GM18858 (cell line): Measurements from ENCODE around the gene GREB1L.
"Not testable (repeated sequence)": the region's sequence is repeated elsewhere in the genome, so short reads cannot be mapped to it uniquely, and the experiment has no call there.

Experiments used
- ATAC-seq: cut with Tn5 transposase; IDR thresholded peaks from one replicate; pipeline ENCODE4 v1.9.1; 2021; ENCODE audit not compliant: unreplicated experiment

The GREB1L gene

GRCh38 chr18:21303895-21304294 lies 61.9 kb downstream of the GREB1L start:
- no peak for ATAC-seq

- ATAC-seq = no peak
Observed at GRCh38 chr18:21305621-21306020, 63.6 kb downstream of the GREB1L start.

- ATAC-seq = no peak
Observed at GRCh38 chr18:21306368-21306767, 64.3 kb downstream of the GREB1L start.

DNA sequence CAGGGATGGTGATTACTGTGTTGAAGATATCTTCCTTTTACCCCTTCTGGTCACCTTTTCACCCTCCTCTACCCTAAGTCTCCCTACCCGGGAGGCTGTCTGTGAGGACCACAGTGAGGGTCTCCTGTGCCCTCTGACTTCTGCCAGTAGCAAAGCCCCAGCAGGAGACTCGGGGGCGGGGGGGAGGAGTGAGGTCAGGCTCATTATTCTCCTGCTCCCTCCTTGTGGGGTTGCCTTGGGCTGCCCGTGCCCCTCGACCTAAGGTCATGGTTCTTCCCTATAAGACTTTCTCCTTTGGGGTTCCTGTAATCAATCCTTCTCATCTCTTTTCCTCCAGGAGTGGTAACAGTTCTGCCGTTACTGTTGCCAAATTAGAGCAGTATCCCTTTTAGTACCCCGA lies 65.5 kb downstream of the GREB1L start:
- no peak for ATAC-seq

DNA sequence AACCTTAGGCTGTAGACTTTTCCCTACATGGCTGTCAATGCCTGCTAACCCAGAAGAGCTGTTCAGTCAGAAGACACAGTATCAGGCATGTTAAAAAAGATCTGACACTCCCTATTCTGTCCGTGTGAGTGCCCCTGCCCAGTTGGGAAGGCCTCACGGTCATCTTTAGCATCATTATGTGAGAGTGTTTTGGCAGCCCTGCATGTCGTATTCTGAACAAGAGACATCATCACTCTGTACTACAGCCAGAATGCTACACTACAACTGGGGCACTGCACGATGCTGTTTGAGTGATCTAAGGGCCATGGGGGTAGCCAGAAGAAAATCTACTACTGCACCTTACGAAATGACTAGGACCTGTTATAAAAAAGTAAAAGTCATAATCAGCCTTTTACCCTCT lies 67.2 kb downstream of the GREB1L start:
- no peak for ATAC-seq

DNA sequence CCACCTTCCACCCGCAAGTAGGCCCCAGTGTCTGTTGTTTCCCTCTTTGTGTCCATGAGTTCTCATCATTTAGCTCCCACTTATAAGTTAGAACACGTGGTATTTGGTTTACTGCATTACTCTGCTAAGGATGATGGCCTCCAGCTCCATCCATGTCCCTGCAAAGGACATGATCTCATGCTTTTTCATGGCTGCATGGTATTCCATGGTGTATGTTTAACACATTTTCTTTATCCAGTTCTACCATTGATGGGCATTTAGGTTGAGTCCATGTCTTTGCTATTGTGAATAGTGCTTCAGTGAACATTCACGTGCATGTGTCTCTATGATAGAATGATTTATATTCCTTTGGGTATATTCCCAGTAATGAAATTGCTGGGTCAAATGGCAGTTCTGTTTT lies 69.9 kb downstream of the GREB1L start:
- ATAC-seq = not testable (repeated sequence)

DNA sequence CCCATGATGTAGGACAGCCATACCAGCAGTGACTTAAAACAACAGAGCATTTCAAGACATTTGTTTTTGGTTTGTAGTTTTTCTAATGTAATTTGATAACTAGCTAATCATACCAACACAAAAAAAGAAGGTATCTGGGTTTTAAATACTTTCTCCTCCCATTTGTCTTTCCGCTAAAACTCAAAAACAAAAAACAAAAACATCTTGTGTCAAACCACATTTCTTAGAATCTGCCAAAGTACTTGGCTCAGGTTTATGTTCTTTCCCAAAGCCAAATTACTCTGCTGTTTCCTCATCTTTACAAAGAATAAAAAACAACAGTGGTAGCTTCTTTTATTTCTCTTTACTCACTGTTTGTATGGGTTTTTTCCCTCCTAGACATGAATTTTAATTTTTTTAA lies 71.5 kb downstream of the GREB1L start:
- no peak for ATAC-seq

DNA sequence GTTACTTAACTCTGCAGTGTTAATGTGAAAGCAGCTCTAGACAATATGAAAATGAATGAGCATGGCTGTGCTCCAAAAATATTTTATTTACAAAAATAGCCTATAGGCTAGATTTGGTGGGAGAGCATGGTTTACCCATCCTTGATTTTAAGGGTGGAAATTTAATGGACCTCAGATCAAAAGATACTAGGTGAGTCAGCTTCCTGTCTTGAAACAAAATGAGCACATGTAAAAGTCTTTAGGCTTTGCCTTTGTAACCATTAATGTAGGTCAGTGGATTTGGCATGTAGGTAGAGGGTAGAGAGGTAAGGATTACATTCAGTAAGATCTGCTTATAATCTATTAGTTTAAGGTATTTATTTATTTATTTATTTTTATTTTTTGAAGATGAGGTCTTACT lies 72.7 kb downstream of the GREB1L start:
- no peak for ATAC-seq

GRCh38 chr18:21315126-21315525 lies 73.1 kb downstream of the GREB1L start:
- ATAC-seq = not testable (repeated sequence)

DNA sequence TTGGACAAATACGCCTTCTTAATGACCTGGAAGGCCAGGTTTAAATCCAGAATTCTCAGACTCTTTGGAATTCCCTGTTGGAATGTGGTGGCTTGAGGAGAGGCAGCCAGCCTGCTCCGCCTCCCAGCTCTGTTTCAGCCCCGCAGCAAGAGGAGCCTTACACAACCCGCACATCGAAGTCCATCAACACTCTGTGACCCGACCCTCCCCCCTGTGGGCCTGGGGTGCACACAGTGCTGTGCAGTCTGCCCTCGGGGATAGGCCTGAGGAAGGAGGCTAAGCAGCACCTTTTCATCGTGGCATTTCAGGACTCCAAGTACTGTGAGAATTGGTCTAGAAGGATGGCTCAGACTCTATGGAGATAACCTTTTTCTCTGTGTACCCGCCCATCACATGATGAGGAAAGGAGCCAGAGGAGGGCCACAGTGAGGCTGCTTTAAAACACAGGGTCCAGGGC lies 73.7 kb downstream of the GREB1L start:
- no peak for ATAC-seq

DNA sequence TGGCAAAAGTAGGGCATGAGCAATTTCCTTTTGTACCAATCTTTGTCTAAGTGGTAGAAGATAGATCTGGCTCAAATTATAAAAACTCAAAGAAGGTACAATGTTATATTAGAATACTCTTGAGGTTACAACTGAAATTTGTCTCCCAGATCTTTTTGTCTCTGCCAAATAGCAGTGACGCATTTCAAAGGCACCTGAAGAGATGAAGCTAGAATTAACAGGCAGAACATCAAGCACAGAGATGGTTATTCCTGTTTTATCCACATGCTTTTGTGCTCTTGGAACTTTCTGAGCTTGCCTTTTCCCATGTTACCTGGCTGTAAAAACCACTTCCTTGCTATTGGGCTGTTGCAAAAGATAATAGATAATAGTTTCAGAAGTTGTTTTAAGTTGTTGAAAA lies 74.3 kb downstream of the GREB1L start:
- ATAC-seq = no peak

- no peak for ATAC-seq
Observed at GRCh38 chr18:21321711-21322110, 79.7 kb downstream of the GREB1L start.

DNA sequence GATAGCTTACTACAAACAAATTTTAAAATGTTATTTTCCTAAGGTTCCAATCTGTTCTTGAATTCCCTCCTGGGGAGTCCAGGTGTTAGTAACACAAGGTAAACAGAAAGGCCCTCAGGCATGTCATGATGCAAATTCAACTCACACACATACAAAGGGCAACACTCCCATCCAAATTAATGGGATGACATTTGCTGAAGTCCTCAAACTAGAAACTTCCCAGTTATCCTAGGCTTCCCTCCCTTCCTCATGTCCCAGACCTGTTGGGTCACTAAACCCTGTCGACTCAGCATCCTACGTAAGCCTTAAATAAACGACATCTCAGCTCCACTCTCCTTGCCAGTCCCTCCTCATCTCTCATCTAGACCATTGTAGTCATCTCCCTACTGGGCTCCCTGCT lies 85.1 kb downstream of the GREB1L start:
- ATAC-seq = no peak

DNA sequence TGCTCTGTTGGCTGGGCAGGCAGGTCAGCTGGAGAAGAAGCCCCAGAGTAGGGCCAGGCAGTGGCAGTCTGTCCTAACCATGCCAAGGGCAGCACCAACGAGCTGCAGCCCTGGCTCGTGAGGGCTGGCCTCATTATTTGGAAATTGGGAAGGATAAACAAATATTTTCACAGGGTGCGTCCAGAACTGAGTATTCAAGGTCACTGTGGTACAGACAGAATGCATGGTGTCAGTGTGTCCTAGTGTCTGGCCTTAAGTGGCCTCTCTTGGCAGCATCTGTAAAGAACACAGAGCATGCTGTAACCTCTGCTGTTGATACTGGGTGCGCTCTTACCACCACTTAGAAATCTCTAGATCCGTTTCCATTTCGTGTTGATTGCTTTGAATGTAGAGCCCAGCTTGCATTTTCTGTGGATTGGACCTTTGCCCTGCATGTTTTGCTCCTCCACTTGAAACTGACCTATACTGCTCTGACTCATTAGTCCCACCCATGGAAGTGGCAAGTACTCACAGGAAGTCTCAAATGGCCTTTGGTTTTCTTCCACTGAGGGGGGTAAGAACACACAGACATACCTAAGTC lies 88.2 kb downstream of the GREB1L start:
- ATAC-seq = no peak

DNA sequence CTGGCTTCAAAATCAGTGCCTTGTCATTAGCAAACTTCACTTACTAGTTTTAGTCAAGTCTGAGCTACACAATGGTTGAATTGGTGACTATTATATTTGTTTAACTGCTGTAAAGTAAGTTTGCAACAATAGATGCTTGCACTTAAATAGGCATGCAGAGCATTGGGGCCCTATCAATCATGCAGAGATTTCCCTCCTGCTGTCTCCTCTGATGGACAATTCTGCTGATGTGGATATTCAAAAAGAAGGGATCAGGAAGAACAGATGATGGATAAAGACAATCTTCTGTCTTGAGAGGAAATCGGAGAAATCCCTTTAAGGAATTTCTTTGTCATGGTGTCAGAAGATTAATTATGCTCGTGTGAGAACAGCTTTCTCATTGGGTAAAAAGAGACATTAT lies 89.0 kb downstream of the GREB1L start:
- no peak for ATAC-seq

DNA sequence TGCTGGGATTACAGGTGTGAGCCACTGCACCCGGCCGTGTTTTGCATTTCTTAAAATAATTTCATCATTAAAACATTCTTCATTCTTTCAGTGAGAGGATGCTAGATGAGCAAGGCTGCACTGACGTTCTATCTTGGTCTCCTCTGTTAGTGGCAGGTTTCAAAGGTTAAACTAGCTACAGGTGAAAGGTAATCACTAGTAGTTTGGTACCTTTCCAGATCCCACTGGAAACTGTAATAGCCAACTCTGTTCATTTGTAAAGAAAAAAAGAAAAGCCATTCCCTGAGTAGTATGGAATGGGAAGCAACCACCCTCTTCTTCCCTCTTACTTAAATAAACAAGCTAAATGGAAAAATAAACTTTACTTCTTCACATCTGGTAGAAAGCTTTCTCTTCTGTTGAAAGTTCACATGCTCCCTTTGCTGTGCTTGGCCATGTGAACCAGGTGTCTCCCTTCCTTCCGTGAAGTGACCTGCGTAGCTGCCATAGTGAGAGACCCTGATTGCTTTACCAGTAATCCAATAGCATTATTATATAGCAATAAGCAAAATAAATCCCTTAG lies 94.0 kb downstream of the GREB1L start:
- no peak for ATAC-seq

DNA sequence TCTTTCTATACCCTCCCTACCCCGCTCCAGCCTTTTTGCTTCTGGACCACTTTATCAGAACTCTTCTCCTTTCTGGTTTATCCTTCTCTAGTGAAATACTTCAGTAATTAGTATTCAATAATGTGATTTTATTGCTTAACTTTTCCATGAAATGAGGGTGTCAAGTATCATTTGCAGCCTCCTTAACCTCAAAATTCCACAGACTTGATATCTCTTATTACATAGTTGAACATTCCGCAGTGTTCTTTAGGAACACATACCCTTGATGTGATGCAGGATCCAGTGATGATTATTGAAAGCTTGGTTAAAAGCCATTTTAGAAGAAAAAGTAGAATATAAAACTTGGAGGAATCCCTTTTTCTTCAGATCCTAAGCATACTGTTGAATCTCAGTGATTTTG lies 94.8 kb downstream of the GREB1L start:
- ATAC-seq = no peak

- ATAC-seq = no peak
Observed at GRCh38 chr18:21341141-21341540, 99.1 kb downstream of the GREB1L start.

DNA sequence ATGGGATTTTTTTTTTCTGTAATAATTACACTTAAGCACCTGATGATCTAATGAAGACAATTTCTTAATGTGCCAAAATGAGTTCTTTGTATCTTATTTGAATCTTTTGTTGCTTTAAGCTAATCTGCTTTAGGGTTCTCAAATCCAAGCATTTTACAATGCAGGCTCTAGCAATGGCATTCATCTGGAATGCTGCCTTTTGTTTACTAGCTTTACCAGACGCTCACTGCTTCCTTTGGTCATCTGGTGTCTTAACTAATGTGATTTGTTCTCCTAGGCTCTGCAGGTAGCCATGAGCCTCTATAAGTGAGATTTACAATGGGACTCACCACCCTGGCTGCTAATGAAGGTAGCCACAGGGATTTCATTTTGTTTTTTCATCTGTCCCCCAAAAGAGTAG lies 100.3 kb downstream of the GREB1L start:
- ATAC-seq = no peak

DNA sequence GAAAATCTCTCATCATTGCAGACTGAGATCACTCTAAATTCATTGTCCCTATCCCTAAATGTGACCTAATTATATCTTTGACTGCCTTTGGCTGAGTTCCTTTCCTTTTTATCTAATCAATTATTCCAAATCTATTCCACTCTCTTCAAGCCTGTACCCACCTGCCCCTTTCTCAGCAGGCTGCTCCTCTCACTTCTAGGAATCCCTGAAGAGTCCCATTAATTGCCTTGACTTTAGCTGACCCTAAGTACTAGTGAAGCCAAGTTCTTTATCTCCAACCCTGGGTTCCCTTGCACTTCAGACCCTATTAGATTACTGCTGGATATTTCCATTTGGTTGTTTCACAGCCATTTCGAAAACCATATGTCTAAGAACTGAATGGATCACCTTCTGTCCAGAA lies 102.8 kb downstream of the GREB1L start:
- ATAC-seq = no peak

DNA sequence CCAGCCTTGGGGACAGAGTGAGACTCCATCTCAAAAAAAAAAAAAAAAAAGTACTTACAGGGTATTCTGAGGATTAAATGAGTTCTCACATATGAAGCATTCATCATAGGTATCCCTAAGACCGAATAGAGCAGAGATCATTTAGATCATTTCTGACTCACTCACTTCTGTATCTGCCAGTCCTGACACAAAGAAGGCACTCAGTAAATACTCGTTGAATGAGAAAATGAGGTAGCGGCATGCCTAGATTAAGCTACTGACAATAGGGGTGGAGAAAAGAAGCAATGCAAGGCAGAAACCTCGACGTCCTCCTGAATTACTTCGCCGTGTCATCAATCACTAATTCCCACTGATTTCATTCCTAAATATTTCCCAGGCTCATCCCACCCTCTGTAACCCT lies 103.8 kb downstream of the GREB1L start:
- no peak for ATAC-seq

DNA sequence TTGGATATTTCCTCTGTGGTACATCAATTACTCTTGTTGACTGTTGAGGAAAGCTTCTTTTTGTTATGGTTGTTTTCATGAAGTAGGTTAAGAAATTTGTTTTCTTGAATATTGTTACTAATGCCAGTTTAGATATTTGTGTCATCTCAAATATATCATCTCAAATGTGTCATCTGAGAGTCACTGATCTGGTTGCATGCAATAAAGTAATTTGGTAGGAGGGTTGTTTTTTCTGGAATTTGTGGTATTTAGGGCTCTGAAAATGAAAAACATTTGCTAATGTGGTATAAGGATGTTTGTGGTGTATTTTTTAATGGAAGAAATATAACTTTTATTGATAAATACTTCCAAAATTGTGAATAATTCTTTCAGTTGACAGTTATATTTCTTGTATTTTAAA lies 117.7 kb downstream of the GREB1L start:
- ATAC-seq = no peak

DNA sequence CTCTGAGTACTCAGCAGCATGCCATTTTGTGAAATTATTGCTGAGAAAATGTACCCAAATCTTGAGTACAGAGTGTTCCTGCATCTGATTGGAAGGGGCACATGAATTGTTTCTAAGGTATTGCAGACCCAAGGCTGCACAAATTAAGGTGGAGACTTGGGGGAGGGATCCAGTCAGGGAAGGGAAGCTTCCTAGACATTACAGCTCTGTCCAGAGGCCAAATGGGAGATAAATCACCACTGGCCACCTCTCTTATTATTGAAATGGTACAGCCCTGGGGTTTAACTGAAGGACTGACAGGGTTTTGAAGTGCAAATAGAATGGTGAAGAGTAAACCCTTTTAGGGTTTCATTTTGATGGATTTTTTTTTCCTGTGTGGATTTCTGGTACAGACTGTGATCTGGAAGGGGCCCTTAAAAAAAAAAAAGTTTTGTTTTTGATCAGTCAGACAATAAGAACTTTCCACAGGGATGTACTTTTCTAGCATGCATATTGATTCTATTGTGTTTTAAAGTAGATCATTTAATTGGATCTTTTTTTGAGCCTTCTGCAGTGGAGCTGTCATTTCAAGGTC lies 119.4 kb downstream of the GREB1L start:
- no peak for ATAC-seq
